Stimulated activated CD4-positive, alpha-beta T cell treated with anti-CD3 and anti-CD28 coated beads, TNF-alpha, amount 100 ng/mL, for 24 hours (primary cell): Measurements from ENCODE around the gene NUCB1.
"Not testable (repeated sequence)": the region's sequence is repeated elsewhere in the genome, so short reads cannot be mapped to it uniquely, and the experiment has no call there.

Experiments used
- DNase-seq, 3 experiments: peaks; one replicate each; pipeline ENCODE4 v3.0.0-alpha.2; 2020; ENCODE audit warnings: low read depth in 3 of 3

Gene NUCB1

DNA sequence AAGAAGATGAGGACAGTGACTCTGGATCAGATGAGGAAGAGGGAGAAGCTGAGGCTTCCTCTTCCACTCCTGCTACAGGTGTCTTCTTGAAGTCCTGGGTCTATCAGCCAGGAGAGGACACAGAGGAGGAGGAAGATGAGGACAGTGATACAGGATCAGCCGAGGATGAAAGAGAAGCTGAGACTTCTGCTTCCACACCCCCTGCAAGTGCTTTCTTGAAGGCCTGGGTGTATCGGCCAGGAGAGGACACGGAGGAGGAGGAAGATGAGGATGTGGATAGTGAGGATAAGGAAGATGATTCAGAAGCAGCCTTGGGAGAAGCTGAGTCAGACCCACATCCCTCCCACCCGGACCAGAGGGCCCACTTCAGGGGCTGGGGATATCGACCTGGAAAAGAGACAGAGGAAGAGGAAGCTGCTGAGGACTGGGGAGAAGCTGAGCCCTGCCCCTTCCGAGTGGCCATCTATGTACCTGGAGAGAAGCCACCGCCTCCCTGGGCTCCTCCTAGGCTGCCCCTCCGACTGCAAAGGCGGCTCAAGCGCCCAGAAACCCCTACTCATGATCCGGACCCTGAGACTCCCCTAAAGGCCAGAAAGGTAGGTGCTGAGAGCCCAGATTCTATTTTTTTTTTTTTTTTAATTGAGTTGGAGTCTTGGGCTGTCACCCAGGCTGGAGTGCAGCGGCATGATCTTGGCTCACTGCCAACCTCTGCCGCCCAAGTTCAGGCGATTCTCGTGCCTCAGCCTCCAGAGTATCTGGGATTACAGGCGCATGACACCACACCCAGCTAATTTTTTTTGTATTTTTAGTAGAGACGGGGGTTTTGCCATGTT lies 25.6 kb upstream of the NUCB1 start:
- DNase-seq, result no peak

DNA sequence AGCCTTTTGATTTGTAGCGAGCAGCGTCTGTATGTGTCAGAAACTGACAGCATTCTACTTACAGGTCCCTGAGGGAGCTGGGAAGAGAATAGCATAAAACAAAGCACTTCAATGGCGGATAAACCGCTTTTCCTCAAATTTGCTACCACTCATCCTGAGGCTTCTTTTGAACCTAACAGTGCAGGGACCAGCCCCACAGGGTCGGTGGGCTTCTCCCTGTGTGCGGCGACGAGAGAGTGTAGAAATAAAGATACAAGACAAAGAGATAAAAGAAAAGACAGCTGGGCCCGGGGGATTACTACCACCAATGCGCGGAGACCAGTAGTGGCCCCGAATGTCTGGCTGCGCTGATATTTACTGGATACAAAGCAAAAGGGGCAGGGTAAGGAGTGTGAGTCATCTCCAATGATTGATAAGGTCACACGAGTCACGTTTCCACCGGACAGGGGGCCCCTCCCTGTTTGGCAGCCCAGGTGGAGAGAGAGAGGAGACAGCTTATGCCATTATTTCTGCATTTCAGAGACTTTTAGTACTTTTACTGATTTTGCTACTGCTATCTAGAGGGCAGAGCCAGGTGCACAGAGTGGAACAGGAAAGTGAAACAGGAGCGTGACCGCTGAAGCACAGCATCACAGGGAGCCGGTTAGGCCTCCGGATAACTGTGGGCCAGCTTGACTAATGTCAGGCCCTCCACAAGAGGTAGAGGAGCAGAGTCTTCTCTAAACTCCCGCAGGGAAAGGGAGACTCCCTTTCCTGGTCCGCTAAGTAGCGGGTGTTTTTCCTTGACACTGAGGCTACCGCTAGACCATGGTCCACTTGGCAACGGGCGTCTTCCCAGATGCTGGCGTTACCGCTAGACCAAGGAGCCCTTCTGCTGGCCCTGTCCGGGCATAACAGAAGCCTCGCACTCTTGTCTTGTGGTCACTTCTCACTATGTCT lies 23.8 kb upstream of the NUCB1 start:
- peak in 2 of 3 experiments; percentile 43 to 57 for DNase-seq

GRCh38 chr19:48877855-48878195 lies 22.3 kb upstream of the NUCB1 start:
- DNase-seq, result no peak

DNA sequence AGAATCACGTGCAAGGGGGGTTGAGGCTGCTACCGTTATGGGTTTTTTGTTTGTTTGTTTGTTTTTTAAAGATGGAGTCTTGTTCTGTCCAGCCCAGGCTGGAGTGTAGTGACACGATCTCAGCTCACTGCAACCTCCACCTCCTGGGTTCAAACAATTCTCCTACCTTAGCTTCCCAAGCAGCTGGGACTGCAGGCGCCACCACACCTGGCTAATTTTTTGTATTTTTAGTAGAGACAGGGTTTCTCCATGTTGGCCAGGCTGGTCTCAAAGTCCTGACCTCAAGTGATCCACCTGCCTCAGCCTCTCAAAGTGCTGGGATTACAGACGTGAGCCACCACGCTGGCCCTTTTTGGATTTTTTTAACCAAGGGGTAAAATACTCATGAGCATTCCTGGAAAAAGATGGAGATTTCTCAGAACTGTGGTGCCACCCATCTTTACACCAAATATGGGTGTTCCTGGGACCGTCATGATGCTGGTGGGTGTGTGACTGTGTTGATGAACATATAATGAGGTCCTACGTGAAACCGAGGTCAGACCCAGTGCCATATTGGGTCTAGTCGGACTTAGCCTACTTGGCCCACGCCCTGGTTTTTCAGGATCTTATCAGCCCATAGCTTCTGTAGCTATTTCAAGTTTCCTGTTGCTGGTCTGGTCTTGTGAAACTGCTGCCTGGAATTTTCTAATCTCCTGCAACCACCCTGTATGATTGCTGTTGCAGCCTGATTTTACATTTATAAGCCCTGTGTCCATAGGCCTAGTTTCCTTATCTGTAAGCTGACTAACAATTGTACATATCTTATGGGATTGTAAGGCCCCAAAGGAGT lies 21.7 kb upstream of the NUCB1 start:
- DNase-seq, result no peak

DNA sequence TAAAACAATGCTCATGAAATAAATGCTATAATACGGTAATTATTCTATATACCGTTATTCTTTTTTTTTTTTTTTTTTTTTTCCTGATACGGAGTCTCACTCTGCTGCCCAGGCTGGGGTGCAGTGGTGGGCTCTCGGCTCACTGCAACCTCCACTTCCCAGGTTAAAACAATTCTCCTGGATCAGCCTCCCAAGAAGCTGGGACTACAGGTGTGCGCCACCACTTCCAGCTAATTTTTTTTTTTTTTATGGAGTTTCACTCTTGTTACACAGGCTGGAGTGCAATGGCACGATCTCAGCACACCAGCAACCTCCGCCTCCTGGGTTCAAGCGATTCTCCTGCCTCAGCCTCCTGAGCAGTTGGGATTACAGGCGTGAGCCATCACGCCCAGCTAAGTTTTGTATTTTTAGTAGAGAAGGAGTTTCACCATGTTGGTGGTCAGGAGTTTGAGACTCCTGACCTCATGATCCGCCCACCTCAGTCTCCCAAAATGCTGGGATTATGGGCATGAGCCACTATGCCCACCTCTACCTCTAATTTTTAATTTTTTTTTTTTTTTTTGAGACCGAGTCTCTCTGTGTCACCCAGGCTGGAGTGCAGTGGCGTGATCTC lies 21.0 kb upstream of the NUCB1 start:
- no peak for DNase-seq

GRCh38 chr19:48879696-48880095 lies 20.4 kb upstream of the NUCB1 start:
- not testable (repeated sequence) for DNase-seq

DNA sequence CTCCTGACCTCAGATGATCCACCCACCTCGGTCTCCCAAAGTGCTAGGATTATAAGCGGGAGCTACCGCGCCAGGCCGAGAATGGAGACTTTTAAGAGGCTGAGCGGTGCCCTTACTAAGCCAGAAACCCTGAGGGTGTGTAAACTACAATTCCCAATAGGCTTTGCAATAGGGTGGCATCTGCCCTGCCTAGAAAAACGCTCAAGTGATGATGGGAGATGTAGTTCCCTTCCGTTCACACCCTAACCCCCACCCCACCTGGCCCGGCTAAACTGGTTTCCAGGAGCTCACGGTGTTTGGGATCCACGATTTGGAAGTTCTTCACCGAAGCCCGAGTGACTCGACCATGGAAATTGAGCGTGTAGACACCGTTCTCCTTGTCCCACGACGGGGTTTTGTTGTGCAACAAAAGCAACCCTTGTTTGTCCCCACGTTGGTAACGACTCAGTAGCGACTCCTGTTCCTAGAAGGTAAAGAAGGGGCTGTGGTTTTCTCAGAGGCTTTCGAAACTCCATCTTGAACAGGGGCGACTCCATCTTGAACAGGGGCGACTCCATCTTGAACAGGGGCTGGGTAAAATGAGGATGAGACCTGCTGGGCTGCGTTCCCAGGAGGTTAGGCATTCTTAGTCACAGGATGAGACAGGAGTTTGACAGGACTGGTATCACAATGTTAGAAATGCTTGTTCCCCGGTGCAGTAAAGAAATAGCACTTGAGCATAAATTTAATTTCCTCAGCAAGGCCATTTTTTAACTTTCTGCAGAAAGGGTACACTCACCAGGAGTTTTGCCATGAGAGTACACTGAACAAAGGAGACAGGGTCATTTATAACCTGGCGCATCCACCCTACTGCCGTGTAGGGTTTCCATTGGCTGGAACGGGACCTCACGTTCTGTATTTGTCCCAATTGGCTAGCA lies 18.1 kb upstream of the NUCB1 start:
- DNase-seq, result no peak

- no peak for DNase-seq
These were observed 16.4 kb upstream of the NUCB1 start for GRCh38 chr19:48883726-48884125.

DNA sequence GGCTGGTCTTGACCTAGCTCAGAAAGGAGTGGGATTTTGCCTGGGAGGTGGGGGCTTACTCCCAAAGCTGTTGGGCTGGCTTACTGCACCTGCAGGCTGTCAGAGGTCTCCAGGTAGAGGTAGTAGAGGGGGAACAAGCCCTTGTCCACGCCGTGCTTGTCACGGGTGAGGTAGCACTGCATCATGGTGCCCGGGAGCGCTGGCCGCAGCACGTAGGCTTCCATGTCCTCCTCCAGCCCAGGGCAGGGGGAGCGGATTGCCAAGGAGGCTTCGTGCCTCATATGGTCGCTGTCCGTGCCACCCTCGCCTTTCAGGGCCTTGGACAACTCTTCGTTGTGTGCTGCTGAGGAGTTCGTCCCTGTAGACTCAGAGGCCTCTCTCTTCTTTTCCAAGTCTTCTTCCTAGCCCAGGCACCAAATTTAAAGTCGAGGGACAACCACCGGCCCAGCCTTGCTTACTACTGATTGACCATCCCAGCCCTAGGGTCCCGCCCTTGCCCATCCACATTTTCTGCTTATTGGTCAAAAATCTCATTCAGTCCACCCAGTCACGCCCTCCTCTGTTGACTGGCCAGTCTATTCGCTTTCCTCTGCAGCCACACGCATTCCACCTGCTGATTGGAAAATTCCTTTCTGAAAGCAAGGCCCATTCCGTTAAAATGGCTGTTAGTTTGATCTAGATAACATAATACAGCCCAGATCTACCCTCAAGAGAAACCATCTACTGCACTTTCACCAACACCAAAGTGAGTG lies 12.1 kb upstream of the NUCB1 start:
- no peak for DNase-seq

- not testable (repeated sequence) for DNase-seq
These were observed 10.6 kb upstream of the NUCB1 start for GRCh38 chr19:48889496-48889895.

DNA sequence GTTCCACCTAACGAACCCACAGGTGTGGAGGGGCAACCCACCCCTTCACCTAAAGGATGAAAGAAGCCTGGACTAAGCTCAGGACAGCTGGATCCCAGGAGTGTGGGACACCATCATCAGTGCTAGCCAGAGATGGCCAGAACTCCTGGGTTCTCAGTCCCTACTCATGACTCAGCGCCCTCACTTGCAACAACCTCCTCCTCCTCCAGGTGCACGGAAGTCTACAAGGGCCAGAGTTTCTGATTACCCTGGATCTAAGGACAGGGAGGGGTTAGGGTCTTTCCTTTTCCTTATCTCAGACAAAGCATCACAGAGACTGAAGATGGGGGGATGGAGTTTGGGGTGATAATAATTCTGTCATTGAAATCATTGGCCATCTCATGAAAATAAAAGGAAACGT lies 9.6 kb upstream of the NUCB1 start:
- no peak for DNase-seq

DNA sequence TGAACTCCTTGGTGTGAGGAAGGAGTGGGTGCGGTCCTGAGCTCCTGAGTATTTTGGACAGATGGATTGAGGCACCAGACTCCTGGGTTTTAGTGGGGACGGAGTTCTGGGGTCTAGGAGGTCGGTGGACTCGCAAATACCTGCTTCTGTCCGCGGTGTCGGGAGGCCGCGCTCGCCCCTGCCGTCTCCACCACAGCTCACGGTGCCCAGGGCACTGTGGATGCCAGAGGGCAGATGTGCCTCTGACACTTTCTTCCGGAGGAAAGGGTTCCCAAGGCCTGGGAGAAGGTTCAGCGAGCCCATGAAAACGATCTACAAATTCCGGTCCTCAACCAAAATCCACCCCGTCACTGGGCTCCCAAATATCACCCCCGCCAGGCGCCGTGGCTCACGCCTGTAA lies 4.9 kb upstream of the NUCB1 start:
- DNase-seq, result no peak

- DNase-seq, result peak in 1 of 3 experiments; percentile 45
These were observed 3.9 kb upstream of the NUCB1 start for GRCh38 chr19:48896191-48896720.

DNA sequence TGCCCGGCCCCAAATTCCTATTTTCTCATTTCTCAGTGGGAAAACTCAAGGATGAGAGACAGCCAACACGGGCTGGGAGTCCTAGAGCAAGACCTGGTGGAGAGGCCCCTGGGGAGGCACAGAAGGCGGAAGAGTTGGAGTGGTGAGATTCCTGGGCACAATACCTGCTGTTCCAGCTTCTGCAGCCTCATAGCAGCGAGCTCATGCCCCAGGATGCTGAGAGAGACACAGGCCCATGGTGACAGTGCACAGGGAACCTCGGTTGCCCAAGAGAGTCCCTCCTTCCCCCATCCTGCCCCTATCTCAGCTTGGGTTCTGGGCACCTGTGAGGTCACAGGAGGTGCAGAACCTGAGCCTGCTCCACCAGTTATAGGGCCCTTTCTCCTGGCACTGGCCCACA lies 2.9 kb upstream of the NUCB1 start:
- no peak for DNase-seq

DNA sequence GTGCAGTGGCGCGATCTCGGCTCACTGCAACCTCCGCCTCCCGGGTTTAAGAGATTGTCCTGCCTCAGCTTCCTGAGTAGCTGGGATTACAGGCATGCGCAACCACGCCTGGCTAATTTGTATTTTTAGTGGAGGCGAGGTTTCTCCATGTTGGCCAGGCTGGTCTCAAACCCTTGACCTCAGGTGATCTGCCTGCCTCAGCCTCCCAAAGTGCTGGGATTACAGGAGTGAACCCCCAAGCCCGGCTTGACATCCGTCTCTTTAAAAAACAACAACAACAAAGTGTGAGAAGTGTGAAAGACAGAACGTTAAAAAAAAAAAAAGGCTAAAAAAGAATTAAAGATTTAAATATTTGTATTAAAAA lies 744 bp upstream of the NUCB1 start:
- DNase-seq, result not testable (repeated sequence)

GRCh38 chr19:48900477-48901406 lies 630 bp downstream of the NUCB1 start:
- DNase-seq, result no peak

DNA sequence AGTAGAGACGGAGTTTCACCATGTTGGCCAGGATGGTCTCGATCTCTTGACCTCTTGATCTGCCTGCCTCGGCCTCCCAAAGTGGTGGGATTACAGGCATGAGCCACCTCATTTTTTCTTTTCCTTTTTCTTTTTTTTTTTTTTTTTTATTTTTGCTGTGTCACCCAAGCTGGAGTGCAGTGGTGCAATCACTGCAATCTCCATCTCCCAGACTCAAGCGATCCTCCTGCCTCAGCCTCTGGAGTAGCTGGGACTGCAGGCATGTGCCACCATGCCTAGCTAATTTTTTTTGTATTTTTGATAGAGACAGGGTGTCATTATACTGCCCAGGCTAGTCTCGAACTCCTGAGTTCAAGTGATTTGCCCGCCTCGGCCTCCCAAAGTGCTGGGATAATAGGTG lies 2.2 kb downstream of the NUCB1 start:
- DNase-seq, result not testable (repeated sequence)

DNA sequence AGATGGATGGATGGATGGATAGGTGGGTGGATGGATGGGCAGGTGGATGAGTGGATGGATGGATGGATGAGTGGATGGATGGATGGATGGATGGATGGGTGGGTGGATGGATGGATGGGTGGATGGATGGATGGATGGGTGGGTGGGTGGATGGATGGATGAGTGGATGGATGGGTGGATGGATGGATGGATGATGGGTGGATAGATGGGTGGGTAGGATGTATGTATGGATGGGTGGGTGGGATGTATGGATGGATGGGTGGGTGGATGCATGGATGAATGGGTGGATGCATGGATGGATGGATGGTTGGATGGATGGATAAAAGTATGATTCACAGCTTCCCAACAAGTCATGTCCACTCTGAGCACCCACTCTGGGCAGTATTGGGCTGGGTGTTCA lies 3.7 kb downstream of the NUCB1 start:
- not testable (repeated sequence) for DNase-seq
